Skeletal muscle satellite cell (primary cell): ENCODE data around the gene SLC25A53. TPM values are rescaled to one million over a fixed set of nuclear protein-coding genes. Genes with fewer than 3 reads are reported as not detected.

Experiments
- H3K27me3 ChIP-seq: 2 replicates; pipeline ENCODE4 v1.7.0; 2013; ENCODE audit warnings: low read length; ENCODE audit not compliant: control insufficient read depth, insufficient read depth
- H3K36me3 ChIP-seq: 2 replicates; pipeline ENCODE4 v1.7.0; 2013; ENCODE audit warnings: mild to moderate bottlenecking, control low read depth, low read length; ENCODE audit not compliant: insufficient read depth
- H3K4me1 ChIP-seq: 2 replicates; pipeline ENCODE4 v1.7.0; 2013; ENCODE audit warnings: low read length; ENCODE audit not compliant: control insufficient read depth, insufficient read depth
- H3K4me2 ChIP-seq: 2 replicates; pipeline ENCODE4 v1.7.0; 2013; ENCODE audit warnings: mild to moderate bottlenecking, low read length
- H3K4me3 ChIP-seq: 2 replicates; pipeline ENCODE4 v1.7.0; 2013; ENCODE audit warnings: low read length
- H3K9ac ChIP-seq: 2 replicates; pipeline ENCODE4 v1.7.0; 2013; ENCODE audit warnings: mild to moderate bottlenecking, low read depth, low read length, moderate library complexity
- H3K9me3 ChIP-seq: replicated peaks from 2 replicates; pipeline ENCODE4 v1.7.0; 2013; ENCODE audit warnings: mild to moderate bottlenecking, control low read depth, low read length
- total RNA-seq: library from RNA; depleted of rRNA; stranded (reverse); fragments of >200 nt; gene quantifications from 2 replicates; pipeline ENCODE4 v1.2.3, GENCODE V29; 2012; rRNA removed

The SLC25A53 gene, protein sequence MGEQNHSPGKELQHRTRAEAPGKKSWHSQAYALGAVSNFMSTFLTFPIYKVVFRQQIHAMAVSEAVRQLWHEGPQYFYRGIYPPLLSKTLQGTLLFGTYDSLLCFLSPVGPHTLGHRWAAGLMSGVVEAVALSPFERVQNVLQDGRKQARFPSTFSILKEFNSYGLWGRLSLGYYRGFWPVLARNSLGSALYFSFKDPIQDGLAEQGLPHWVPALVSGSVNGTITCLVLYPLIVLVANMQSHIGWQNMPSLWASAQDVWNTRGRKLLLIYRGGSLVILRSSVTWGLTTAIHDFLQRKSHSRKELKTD
- total RNA-seq, result 5.2 and 7.6 TPM in 2 replicates

DNA sequence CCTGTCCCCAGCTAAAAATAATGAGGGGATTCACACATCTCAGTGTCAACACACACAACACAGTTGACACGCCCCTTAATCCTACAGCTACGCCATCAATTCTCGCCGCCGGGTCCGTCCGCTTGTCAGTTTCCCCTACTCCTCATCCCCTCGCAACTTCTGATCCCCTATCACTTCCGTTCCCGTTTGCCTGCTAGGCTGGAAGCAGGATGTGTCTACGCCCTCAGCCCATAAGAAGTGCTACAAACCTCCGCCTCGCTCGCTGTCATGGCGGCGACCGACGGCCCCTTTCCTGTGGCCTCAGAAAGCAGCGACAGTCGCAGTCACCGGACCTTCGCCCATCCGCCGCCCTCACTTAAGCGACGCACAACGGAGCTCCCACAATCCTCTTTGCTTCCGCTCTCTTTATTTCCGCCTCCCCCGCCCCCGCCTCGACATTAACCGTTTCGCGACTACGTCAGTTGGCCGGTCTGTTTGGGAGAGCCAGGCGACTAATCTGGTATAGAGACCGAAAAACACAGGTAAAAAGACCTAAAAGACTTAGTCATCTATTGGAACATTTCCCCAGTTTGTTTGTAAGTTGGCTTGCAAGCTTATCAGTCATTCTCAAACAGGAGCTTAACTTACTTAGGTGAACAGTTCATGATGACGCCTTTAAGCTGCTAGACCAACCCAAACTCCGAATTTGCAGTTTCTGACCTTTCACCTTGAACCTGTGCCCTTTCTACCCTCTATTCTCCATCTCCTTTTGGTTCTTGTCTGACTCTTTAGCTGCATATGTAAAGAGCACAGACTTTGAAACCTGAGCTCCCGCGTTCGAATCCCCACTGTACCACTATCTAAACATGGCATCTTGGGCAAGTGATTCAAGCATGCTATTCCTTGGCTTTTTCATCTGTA is at the start of gene SLC25A53:
TSS of gene SLC25A53 (minus strand) at position 380 of the 900 bp plus-strand sequence. CDS start 51,752 bp downstream, outside the sequence.
- no peaks in the 10 kb centered on the region for H3K27me3 ChIP-seq
- H3K36me3 ChIP-seq, result no peaks in the 10 kb centered on the region
- H3K9ac ChIP-seq, result peak within 1 kb of the TSS; percentile 86
- no peaks in the 10 kb centered on the region for H3K9me3 ChIP-seq
- H3K4me1 ChIP-seq, result no peaks in the 10 kb centered on the region
- H3K4me3 ChIP-seq, result peak within 1 kb of the TSS; percentile 74
- peak within 1 kb of the TSS; percentile 75 for H3K4me2 ChIP-seq

GRCh38 chrX:104205548-104205947 is 48.7 kb upstream of the SLC25A53 start:
- Histone ChIP-seq H3K4me1 (no peaks in the 10 kb centered on the region), H3K27me3 (peaks cover 5% of the 10 kb centered on the region), H3K4me3 (no peak overlapping the region), H3K36me3 (peaks cover 3% of the 10 kb centered on the region), H3K9ac (no peak overlapping the region), H3K9me3 (no peaks in the 10 kb centered on the region), H3K4me2 (no peak overlapping the region)

DNA sequence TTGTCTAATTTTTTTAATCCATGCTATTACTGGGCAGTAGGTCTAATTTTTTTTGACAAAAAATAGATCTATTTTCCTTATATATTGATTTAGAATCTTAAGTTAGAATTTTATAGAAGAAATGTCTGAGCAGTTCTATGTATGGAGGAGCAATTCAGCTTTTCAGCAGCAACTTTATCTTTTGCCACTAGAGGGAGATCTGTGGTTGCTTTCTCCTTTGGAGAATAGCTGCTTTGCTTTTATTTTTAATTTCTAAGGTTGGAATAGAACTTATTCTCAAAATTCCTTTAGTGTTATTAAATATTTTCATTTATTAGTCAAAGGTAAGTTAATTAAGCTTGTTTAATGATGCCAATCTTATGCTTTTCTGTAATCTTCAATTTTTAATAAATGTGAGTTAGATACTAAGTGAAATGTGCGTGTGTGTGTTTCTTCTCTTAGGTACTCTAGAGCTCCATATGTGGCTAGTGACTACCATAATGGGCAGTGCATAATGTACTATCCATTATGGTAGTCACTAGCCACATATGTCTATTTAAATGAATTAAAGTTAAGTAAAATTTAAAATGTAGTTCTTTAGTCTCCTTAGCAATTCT is 38.8 kb upstream of the SLC25A53 start:
- no peak overlapping the region for H3K4me3 ChIP-seq

GRCh38 chrX:104195013-104195412 is 38.2 kb upstream of the SLC25A53 start:
- Histone ChIP-seq H3K4me2 (no peak overlapping the region), H3K9ac (no peak overlapping the region), H3K4me3 (no peak overlapping the region), H3K27me3 (peaks cover 5% of the 10 kb centered on the region), H3K9me3 (no peaks in the 10 kb centered on the region), H3K36me3 (peaks cover 5% of the 10 kb centered on the region), H3K4me1 (no peaks in the 10 kb centered on the region)

More for the DNA sequence above, 38.8 kb upstream of the SLC25A53 start:
- H3K27me3 ChIP-seq, result peaks cover 5% of the 10 kb centered on the region
- no peak overlapping the region for H3K9ac ChIP-seq
- H3K9me3 ChIP-seq, result no peaks in the 10 kb centered on the region
- H3K4me2 ChIP-seq, result no peak overlapping the region
- no peaks in the 10 kb centered on the region for H3K4me1 ChIP-seq
- H3K36me3 ChIP-seq, result no peaks in the 10 kb centered on the region

GRCh38 chrX:104193485-104193884 is 36.7 kb upstream of the SLC25A53 start:
- no peaks in the 10 kb centered on the region for H3K9me3 ChIP-seq
- H3K4me2 ChIP-seq, result no peak overlapping the region
- H3K36me3 ChIP-seq, result peaks cover 12% of the 10 kb centered on the region
- H3K9ac ChIP-seq, result no peak overlapping the region
- peaks cover 5% of the 10 kb centered on the region for H3K27me3 ChIP-seq
- H3K4me3 ChIP-seq, result no peak overlapping the region
- H3K4me1 ChIP-seq, result no peaks in the 10 kb centered on the region

GRCh38 chrX:104189837-104190236 is 33.0 kb upstream of the SLC25A53 start:
- Histone ChIP-seq H3K27me3 (peaks cover 13% of the 10 kb centered on the region), H3K4me1 (no peaks in the 10 kb centered on the region), H3K9me3 (no peaks in the 10 kb centered on the region), H3K36me3 (peaks cover 29% of the 10 kb centered on the region), H3K9ac (no peak overlapping the region), H3K4me2 (no peak overlapping the region), H3K4me3 (no peak overlapping the region)

- no peak overlapping the region for H3K4me2 ChIP-seq
- no peak overlapping the region for H3K4me3 ChIP-seq
- no peak overlapping the region for H3K9ac ChIP-seq
- peaks cover 29% of the 10 kb centered on the region for H3K36me3 ChIP-seq
- H3K9me3 ChIP-seq, result no peaks in the 10 kb centered on the region
- H3K27me3 ChIP-seq, result peaks cover 8% of the 10 kb centered on the region
- H3K4me1 ChIP-seq, result no peaks in the 10 kb centered on the region
Observed at GRCh38 chrX:104187931-104188330, 31.1 kb upstream of the SLC25A53 start.

- Histone ChIP-seq H3K36me3 (peaks cover 20% of the 10 kb centered on the region), H3K4me3 (no peak overlapping the region), H3K9ac (no peak overlapping the region), H3K4me1 (no peaks in the 10 kb centered on the region), H3K9me3 (no peaks in the 10 kb centered on the region), H3K4me2 (no peak overlapping the region), H3K27me3 (peaks cover 10% of the 10 kb centered on the region)
Observed at GRCh38 chrX:104183685-104184084, 26.9 kb upstream of the SLC25A53 start.

GRCh38 chrX:104173841-104174240 is 17.0 kb upstream of the SLC25A53 start:
- Histone ChIP-seq H3K36me3 (peaks cover 8% of the 10 kb centered on the region), H3K4me3 (no peak overlapping the region), H3K27me3 (no peaks in the 10 kb centered on the region), H3K9me3 (no peaks in the 10 kb centered on the region), H3K9ac (no peak overlapping the region), H3K4me2 (no peak overlapping the region), H3K4me1 (no peaks in the 10 kb centered on the region)

DNA sequence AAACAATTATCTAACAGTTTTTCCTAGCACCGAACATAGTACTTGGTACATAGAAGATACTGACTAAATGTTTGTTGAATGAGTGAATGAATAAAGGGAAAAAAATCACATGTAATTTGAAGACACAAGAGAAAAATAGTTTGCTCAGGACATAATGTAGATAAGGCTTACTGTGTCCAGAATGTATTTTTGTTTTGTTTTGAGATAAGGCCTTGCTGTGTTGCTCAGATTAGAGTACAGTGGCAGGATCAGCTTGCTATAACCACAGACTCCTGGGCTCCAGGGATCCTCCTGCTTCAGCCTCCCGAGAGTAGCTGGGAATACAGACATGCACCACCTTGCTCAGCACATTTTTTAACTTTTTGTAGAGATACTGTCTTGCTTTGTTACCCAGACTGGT is 16.0 kb upstream of the SLC25A53 start:
- Histone ChIP-seq H3K4me2 (no peak overlapping the region), H3K9ac (no peak overlapping the region), H3K27me3 (no peaks in the 10 kb centered on the region), H3K36me3 (peaks cover 4% of the 10 kb centered on the region), H3K4me3 (no peak overlapping the region), H3K9me3 (no peaks in the 10 kb centered on the region), H3K4me1 (no peaks in the 10 kb centered on the region)

- H3K4me2 ChIP-seq, result no peak overlapping the region
- H3K9ac ChIP-seq, result no peak overlapping the region
- no peaks in the 10 kb centered on the region for H3K27me3 ChIP-seq
- peaks cover 4% of the 10 kb centered on the region for H3K36me3 ChIP-seq
- no peak overlapping the region for H3K4me3 ChIP-seq
- H3K9me3 ChIP-seq, result no peaks in the 10 kb centered on the region
- no peaks in the 10 kb centered on the region for H3K4me1 ChIP-seq
Observed at GRCh38 chrX:104172121-104172520, 15.3 kb upstream of the SLC25A53 start.
